ENCODE measurements around the gene CACNA1F. TPM values are rescaled to one million over a fixed set of nuclear protein-coding genes. Genes with fewer than 3 reads are reported as not detected.

Gene CACNA1F
- total RNA-seq, 2 experiments from 2014 or later: 1.1 to 1.2 TPM

DNA sequence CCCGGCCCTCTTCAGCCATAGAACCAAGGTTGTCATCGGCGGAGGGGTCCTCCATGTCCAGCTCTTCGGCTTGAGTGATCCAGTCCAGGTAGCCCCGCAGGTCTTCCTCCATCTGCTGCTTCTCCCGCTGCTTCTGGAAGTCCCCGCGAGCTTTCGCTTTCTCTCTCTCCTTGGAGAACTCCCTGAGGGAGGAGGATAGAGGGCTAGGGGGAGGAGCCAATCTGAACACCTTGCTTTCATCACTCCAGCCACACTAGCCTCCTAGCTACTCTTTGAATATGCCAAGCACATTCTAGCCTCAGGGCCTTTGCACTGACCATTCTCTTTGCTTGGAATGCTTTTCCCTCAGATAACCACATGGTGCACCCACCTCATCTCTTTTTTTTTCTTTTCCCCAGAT, 6.2 kb downstream of the CACNA1F start:
- peaks cover 21% of the 10 kb centered on the region for H3K4me1 Mint-ChIP-seq (ENCODE audit: low read depth)
- Histone ChIP-seq H3K9me3 (ENCODE audit: control insufficient read depth in 1 of 2, insufficient read depth in 1 of 2, low read length in 2 of 2) (no peaks in the 10 kb centered on the region), H3K27ac (ENCODE audit: low read depth in 1 of 2, low read length in 2 of 2) (no peak overlapping the region), H3K4me3 (ENCODE audit: low read length) (no peak overlapping the region), H3K4me1 (ENCODE audit: insufficient read depth, low read length) (peaks cover 18% of the 10 kb centered on the region), H3K27me3 (ENCODE audit: control insufficient read depth in 1 of 2, insufficient read depth in 2 of 2, low read length in 2 of 2) (no peaks in the 10 kb centered on the region), H3K36me3 (ENCODE audit: insufficient read depth, low read length) (no peaks in the 10 kb centered on the region)
- H3K27ac Mint-ChIP-seq: no peak overlapping the region
- CTCF ChIA-PET: no interaction called here
- no peaks in the 10 kb centered on the region for H3K27me3 Mint-ChIP-seq
- POLR2A ChIA-PET: no interaction called here
- no peaks in the 10 kb centered on the region for H3K9me3 Mint-ChIP-seq
- H3K36me3 Mint-ChIP-seq (ENCODE audit: low read depth): no peaks in the 10 kb centered on the region
- intact Hi-C loops (cut with DNase I, micrococcal nuclease): no loop called here
- TF ChIP-seq, protein P1, sequence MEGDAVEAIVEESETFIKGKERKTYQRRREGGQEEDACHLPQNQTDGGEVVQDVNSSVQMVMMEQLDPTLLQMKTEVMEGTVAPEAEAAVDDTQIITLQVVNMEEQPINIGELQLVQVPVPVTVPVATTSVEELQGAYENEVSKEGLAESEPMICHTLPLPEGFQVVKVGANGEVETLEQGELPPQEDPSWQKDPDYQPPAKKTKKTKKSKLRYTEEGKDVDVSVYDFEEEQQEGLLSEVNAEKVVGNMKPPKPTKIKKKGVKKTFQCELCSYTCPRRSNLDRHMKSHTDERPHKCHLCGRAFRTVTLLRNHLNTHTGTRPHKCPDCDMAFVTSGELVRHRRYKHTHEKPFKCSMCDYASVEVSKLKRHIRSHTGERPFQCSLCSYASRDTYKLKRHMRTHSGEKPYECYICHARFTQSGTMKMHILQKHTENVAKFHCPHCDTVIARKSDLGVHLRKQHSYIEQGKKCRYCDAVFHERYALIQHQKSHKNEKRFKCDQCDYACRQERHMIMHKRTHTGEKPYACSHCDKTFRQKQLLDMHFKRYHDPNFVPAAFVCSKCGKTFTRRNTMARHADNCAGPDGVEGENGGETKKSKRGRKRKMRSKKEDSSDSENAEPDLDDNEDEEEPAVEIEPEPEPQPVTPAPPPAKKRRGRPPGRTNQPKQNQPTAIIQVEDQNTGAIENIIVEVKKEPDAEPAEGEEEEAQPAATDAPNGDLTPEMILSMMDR (IDR thresholded peaks at IDR 0.05): no peak
- no peak for ATAC-seq (ENCODE audit: poor library complexity)
- H3K4me3 Mint-ChIP-seq: no peak overlapping the region
- no peak for DNase-seq

DNA sequence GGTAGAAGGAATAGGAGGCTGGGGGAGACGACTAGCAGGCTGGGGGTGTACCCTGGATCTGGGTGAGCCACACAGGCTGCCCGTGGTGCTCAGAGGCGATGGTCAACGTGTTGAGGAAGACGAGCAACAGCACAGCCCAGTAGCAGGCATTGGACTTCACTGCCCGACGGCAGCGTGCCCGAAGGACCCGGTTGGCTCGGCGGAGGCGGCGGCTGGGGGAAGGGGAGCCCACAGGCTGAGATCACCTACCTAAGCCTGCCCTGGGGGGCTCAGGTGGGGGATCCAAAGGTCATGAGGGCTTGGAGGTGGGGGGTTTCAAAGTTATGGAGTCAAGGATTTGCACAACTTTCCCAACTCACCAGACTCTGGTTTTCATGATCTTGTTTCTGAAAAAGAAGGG, 7.3 kb downstream of the CACNA1F start:
- Mint-ChIP-seq H3K36me3 (ENCODE audit: low read depth) (no peaks in the 10 kb centered on the region), H3K4me3 (no peak overlapping the region), H3K27me3 (no peaks in the 10 kb centered on the region), H3K4me1 (ENCODE audit: low read depth) (peaks cover 10% of the 10 kb centered on the region), H3K9me3 (no peaks in the 10 kb centered on the region), H3K27ac (no peak overlapping the region)
- intact Hi-C loops (cut with DNase I, micrococcal nuclease): no loop called here
- Histone ChIP-seq H3K4me1 (ENCODE audit: insufficient read depth, low read length) (peaks cover 10% of the 10 kb centered on the region), H3K9me3 (ENCODE audit: control insufficient read depth in 1 of 2, insufficient read depth in 1 of 2, low read length in 2 of 2) (no peaks in the 10 kb centered on the region), H3K4me3 (ENCODE audit: low read length) (no peak overlapping the region), H3K36me3 (ENCODE audit: insufficient read depth, low read length) (no peaks in the 10 kb centered on the region), H3K27ac (ENCODE audit: low read depth in 1 of 2, low read length in 2 of 2) (no peak overlapping the region), H3K27me3 (ENCODE audit: control insufficient read depth in 1 of 2, insufficient read depth in 2 of 2, low read length in 2 of 2) (no peaks in the 10 kb centered on the region)
- DNase-seq (no peak), ATAC-seq (ENCODE audit: poor library complexity) (no peak)
- ChIA-PET POLR2A (no interaction called here), CTCF (no interaction called here)
- TF ChIP-seq, protein P1 (IDR thresholded peaks at IDR 0.05): no peak

DNA sequence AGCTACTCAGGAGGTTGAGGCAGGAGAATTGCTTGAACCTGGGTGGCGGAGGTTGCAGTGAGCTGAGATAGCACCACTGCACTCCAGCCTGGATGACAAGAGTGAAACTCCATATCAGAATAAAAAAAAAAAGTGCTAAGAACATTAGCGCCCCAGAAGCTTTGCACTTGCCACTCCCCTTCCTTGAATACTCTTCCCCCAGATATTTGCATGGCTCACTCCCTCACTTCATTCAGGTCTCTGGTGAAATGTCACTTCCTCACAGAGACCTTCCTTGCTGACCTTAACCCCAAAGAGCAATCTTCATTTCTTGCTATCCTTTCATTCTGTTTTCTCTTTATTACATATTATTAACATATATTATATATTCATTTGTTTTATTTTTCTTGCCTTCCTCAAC, 11.3 kb downstream of the CACNA1F start:
- TF ChIP-seq, protein P1 (IDR thresholded peaks at IDR 0.05): no peak
- Mint-ChIP-seq H3K27me3 (no peaks in the 10 kb centered on the region), H3K9me3 (no peaks in the 10 kb centered on the region), H3K36me3 (ENCODE audit: low read depth) (no peaks in the 10 kb centered on the region), H3K4me3 (no peak overlapping the region), H3K27ac (no peak overlapping the region), H3K4me1 (ENCODE audit: low read depth) (no peaks in the 10 kb centered on the region)
- Histone ChIP-seq H3K27me3 (ENCODE audit: control insufficient read depth in 1 of 2, insufficient read depth in 2 of 2, low read length in 2 of 2) (no peaks in the 10 kb centered on the region), H3K9me3 (ENCODE audit: control insufficient read depth in 1 of 2, insufficient read depth in 1 of 2, low read length in 2 of 2) (no peaks in the 10 kb centered on the region), H3K4me3 (ENCODE audit: low read length) (no peak overlapping the region), H3K4me1 (ENCODE audit: insufficient read depth, low read length) (no peaks in the 10 kb centered on the region), H3K36me3 (ENCODE audit: insufficient read depth, low read length) (no peaks in the 10 kb centered on the region), H3K27ac (ENCODE audit: low read depth in 1 of 2, low read length in 2 of 2) (no peak overlapping the region)
- intact Hi-C loops (cut with DNase I, micrococcal nuclease): no loop called here
- ATAC-seq (ENCODE audit: poor library complexity) (no peak), DNase-seq (no peak)
- ChIA-PET POLR2A (no interaction called here), CTCF (no interaction called here)

Data from CD4-positive, alpha-beta T cell (primary cell).